GM18858 (cell line): ENCODE results near the gene KIFC3.

Source experiments
- ATAC-seq: cut with Tn5 transposase; IDR thresholded peaks from one replicate; pipeline ENCODE4 v1.9.1; 2021; ENCODE audit not compliant: unreplicated experiment

Gene KIFC3

GRCh38 chr16:57769541-57770145 lies 32.6 kb downstream of the KIFC3 start:
- ATAC-seq: no peak

- ATAC-seq: no peak
Observed at GRCh38 chr16:57766714-57767348, 35.5 kb downstream of the KIFC3 start.

GRCh38 chr16:57765160-57765728 lies 37.0 kb downstream of the KIFC3 start:
- no peak for ATAC-seq

GRCh38 chr16:57764341-57765159 lies 37.7 kb downstream of the KIFC3 start:
- no peak for ATAC-seq

- ATAC-seq: no peak
Observed at GRCh38 chr16:57764006-57764340, 38.3 kb downstream of the KIFC3 start.

- no peak for ATAC-seq
Observed at GRCh38 chr16:57763285-57764005, 38.8 kb downstream of the KIFC3 start.

GRCh38 chr16:57762365-57763040 lies 39.8 kb downstream of the KIFC3 start:
- no peak for ATAC-seq

- no peak for ATAC-seq
Observed at GRCh38 chr16:57761957-57762356, 40.3 kb downstream of the KIFC3 start.

- no peak for ATAC-seq
Observed at GRCh38 chr16:57761301-57761700, 41.0 kb downstream of the KIFC3 start.

- no peak for ATAC-seq
Observed at GRCh38 chr16:57760357-57761160, 41.7 kb downstream of the KIFC3 start.

GRCh38 chr16:57759541-57760356 lies 42.5 kb downstream of the KIFC3 start:
- ATAC-seq: no peak

- no peak for ATAC-seq
Observed at GRCh38 chr16:57759131-57759530, 43.2 kb downstream of the KIFC3 start.

GRCh38 chr16:57758331-57759117 lies 43.8 kb downstream of the KIFC3 start:
- ATAC-seq: no peak

- ATAC-seq: no peak
Observed at GRCh38 chr16:57757883-57758282, 44.4 kb downstream of the KIFC3 start.

GRCh38 chr16:57757326-57757786 lies 44.9 kb downstream of the KIFC3 start:
- peak; percentile 88 for ATAC-seq

- peak; percentile 9 for ATAC-seq
Observed at GRCh38 chr16:57756424-57757325, 45.6 kb downstream of the KIFC3 start.
